Occipital lobe (tissue), 2 donors: ENCODE data around the gene CCDC66. TPM values are rescaled to one million over a fixed set of nuclear protein-coding genes. Genes with fewer than 3 reads are reported as not detected.
"Not testable (repeated sequence)": the region's sequence is repeated elsewhere in the genome, so short reads cannot be mapped to it uniquely, and the experiment has no call there.

ENCODE experiments used
- DNase-seq: peaks from one replicate; lab custom pipeline; 2025; lab: John Stamatoyannopoulos, UW
- total RNA-seq: library from RNA; depleted of rRNA; stranded (reverse); fragments of >200 nt; gene quantifications from one replicate; pipeline ENCODE4 v1.2.3, GENCODE V29; 2014

The CCDC66 gene
- total RNA-seq = 86.7 TPM

DNA sequence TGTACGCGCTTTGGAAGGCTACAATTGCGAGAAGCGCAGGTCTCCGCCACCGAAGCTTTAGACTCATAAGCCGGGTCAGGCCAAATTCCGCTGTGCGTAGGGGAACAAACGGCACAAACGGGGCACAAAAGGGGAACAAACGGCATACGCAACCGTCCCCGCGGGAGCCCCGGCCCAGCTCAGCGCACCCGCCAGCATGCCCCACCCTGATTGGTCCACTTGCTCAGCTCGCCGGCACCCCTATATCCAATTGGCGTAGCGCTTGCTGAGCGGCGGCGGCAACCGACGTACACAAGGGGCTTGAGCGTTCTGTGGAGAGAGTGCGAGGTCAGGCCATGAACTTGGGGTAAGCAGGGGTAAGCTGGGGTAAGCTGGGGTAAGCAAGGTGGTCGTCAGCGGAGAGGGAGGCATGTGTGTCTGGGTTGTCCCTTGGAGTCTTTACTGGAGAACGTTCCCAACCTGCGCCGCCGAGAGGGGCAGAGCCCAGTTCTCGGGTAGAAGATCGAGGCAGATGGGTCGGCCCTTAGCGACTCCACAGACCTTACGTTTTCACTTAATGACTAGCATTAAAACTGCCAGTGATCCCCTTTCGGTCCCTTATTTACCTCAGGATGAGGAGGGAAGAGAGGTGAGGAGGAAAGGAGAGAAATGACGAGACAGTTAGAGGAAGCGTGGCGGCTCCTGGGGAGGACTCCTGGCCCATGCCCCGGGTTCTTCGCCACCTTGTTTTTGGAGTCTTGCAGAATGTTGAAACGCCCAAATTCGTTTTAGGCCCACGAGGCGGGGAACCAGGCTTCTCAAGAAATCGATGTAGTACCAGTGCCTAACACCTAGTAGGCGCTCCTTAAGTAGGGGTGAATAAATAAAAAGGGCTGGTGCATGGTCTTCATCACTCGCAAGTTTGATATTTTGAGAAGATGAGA, at the start of gene CCDC66:
CCDC66 (plus strand) TSS at position 268 of the 923 bp plus-strand sequence; CDS start at position 336, 68 bp downstream.
- DNase-seq = peak; percentile 91

DNA sequence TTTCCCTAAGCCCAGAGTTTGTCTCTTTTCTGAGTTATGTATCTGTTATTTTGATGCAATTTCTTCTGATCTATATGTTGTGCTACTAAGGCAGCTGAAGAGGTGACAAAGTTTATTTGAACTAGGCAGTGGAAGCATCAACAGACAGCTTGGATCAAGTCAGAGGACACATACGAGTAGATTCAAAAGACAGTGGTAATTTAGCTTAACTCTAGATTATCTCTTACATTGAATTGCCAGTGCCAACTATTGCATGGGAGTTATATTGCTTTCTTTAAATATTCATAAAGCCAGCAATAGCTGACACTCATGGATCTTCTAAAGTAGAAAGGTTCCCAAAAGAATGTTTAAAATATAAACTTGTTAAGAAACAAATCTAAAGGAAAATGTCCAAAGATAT, 37.3 kb upstream of the CCDC66 start:
- DNase-seq = no peak

DNA sequence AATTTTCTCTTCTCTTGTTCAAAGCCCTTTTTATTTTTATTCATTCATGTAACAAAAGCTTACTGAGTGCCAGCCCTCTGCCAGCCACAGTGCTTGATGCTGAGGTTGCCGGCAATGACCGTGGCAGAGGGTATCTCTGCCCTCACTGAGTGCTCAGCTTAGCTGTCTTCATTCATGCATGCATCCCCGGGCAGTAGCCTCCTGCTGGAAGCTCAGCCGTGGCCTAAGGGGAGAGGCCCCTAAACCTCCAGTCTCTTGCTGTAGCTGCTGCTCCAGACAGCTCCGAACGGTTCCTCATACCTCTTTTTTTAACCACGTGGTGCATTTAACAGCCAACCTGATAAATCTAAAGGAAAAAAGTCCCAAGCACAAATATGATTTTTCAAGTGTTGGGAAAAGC, 34.6 kb upstream of the CCDC66 start:
- no peak for DNase-seq

DNA sequence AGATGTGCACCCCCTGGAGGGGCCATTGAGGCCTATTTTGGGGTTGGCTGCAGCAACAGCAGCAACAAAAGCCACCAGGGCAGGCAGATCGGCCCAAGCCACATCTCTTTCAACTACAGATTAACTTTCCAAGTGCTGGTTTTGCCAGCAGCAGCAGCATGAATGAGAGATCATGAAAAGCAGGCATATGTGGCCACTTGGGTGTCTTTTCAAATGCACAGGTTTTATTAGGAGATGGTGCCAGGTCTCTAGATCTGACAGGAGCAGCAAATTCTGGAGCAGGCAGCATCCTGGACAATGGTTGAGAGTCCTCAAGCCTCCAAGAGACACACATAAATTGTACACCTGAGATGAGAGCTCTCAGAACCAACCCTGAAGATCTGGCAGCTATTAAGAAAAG, 31.7 kb upstream of the CCDC66 start:
- DNase-seq = no peak

DNA sequence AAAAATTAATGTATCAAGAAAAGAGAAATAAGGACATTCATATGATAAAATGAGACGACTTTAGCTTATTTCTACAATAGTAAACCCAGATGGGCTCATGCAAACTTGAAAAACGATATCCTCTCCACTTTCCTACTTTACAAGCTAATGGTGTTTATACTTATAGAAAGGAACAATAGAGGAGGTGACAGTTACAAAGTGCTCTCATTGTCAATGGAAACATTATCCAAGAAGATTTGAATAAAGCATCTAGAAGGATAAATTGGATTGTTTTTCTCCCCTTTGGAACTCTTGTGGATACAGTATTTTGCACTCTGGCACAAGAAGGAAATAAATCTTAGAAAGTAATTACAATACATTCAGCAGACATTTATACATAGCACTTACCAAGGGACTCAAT, 20.2 kb upstream of the CCDC66 start:
- DNase-seq = no peak

GRCh38 chr3:56547486-56547885, 9.5 kb upstream of the CCDC66 start:
- DNase-seq = no peak

DNA sequence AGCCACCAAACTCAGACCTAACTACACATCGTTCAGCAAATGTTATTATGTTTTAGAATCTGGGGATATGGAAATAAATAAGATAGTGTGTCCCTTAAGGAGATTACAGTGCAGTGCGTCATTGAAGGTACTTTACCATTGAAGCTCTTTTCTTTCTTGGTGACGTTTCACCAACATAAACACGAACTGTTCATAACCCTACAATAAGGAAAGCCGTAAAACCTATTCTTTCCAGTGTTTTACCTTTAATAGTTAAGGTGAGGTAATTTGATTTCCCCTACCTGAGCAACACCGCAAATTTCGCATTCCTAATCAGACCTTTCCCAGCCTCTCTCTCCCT, 826 bp downstream of the CCDC66 start:
- no peak for DNase-seq

DNA sequence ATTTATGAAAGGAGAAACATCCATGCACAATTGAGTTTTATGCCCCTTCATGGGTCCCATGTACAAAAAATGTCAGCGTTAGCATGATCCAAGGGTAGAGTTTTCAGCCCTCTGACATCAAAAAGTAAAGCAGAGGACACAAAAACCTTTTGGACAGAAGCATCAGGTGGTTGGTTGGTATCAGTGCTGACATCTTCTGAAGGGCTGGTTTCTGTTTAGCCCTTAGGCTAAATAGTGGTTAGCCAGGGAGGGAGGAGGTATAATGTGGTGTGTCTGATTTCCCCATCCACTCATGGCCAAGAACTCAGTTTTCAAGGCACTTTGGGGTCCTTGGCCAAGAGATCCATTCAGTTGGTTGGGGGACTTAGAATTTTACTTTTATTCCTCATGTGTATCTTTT, 16.5 kb downstream of the CCDC66 start:
- DNase-seq = no peak

- DNase-seq = not testable (repeated sequence)
Observed at GRCh38 chr3:56581941-56582340, 25.0 kb downstream of the CCDC66 start.

- DNase-seq = not testable (repeated sequence)
Observed at GRCh38 chr3:56584275-56584674, 27.3 kb downstream of the CCDC66 start.

GRCh38 chr3:56590814-56591213, 33.8 kb downstream of the CCDC66 start:
- DNase-seq = no peak

DNA sequence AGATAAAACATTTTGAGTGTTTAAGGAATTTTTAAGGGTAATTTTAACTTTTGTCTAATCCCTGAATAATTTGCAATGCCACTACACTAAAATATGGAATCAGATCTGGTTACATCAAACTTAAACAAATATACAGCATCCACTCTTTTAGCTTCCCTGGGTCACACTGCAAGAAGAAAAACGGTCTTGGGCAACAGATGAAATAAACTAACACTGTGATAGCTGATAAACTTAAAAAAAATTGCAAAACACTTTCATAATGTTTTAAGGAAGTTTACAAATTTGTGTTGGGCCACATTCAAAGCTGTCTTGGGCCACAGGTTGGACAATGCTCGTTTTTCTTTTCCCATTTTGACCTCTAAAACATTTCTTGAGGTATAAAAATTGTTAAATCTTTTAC, 34.3 kb downstream of the CCDC66 start:
- no peak for DNase-seq

DNA sequence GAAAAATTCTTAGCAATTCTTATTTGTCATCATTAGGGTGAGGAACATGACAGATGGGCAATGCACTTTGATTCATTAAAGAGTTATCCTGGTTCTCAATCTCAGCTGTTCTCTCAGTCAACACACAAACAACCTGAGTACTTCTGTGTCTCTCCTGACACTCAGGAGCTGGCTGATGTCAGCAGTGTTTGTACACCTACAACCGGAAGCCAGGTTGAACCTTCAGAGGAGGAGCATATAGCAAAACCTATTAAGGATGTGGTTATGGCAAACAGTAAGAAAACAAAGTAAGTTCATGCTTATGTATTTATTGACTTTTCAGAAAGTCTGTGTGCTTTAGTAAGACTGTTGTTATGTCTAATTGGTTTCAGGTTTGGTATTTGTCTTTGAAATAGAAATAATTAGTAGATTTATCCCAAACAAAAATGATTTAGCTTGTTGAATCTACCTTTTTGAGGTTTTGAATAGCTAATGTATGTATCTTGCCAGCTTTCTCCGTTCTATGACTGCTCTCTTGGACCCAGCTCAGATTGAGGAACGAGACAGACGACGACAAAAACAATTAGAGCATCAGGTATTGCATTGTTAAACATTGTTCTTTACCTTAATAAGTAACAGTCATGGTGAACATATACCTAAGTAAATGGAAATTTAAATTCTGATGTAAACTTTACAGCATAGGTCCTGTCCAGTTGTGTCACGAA, 36.6 kb downstream of the CCDC66 start:
- no peak for DNase-seq

GRCh38 chr3:56595975-56596840, 39.2 kb downstream of the CCDC66 start:
- no peak for DNase-seq

DNA sequence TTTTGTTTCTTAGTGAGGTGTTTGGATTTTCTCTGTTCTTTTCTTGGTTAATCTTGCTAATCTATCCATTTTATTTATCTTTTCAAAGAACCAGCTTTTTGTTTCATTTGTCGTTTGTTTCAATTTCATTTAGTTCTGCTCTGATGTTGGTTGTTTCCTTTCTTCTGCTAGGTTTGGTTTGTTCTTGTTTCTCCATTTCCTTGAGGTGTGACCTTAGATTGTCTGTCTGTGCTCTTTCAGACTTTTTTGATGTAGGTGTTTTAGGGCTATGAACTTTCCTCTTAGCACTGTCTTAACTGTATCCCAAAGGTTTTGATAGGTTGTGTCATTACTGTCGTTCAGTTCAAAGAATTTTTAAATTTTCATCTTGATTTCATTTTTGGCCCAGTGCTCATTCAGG, 51.5 kb downstream of the CCDC66 start:
- DNase-seq = not testable (repeated sequence)

DNA sequence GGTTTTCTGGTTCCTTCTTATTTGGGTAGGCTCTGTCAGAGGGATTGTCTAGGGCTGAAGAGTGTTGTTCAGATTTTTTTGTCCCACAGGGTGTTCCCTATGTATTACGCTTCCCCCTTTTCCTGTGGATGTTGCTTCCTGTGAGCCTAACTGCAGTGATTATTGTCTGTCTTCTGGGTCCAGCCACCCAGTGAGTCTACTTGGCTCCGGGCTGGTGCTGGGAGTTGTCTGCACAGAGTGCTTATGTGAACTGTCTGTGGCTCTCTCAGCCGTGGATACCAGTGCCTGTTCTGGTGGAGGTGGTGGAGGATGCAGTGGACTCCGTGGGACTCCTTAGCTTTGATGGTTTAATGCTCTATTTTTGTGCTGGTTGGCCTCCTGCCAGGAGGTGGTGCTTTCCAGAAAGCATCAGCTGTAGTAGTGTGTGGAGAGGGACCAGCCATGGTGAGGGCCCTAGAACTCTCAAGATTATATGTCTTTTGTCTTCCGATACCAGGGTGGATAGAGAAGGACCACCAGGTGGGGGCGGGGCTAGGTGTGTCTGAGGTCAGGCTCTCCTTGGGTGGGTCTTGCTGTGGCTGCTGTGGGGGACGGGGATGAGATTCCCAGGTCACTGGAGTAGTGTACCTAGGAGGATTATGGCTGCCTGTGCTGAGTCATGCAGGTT, 53.8 kb downstream of the CCDC66 start:
- no peak for DNase-seq

DNA sequence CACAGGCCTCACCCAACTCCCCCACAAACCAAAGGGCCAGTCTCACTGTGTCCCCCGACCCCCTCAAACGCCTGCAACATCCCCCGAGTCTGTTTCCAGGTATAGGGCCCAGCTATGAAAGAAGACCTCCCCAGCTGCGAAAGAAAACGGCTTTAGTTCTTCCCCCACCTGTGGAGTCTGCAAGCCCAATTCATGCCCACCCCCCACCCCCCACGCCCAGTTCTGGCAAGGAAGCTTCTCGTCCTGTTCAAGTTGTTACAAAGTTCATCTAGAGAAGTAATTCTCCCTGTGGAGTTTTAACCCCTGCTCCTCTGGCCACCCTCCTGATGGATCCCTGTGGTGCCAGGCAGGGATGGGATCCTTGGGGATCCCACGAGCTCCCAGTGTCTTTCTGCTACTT, 54.4 kb downstream of the CCDC66 start:
- DNase-seq = no peak

GRCh38 chr3:56612146-56612545, 55.2 kb downstream of the CCDC66 start:
- no peak for DNase-seq

GRCh38 chr3:56613016-56613415, 56.0 kb downstream of the CCDC66 start:
- DNase-seq = no peak

- DNase-seq = no peak
Observed at GRCh38 chr3:56616478-56617006, 59.6 kb downstream of the CCDC66 start.

DNA sequence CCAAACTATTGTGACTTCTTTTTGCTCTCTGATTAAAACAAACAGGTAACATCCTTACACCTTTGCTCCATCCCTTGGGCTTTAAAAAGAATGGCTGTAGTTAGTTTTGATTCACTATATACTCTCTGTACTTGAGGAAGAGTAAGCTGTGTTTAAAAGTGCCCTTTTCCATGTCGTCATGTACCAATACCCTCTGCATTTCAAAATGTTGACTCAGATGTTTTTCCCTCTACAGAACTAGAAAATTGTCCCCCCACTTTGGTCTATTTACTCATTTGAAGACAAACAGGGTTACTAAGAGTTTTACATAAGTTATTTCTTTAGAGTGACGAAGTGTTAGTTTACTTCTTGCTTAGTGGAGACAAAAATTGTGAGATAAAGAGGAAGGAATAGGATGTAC, 63.4 kb downstream of the CCDC66 start:
- no peak for DNase-seq
